ENCODE data around the gene TUBB2B.
A peak's percentile ranks its signal among the peaks of the same experiment; 100 is the strongest.
"Not testable (repeated sequence)": the region's sequence is repeated elsewhere in the genome, so short reads cannot be mapped to it uniquely, and the experiment has no call there.

TUBB2B gene

GRCh38 chr6:3178666-3179065, 48.8 kb downstream of the TUBB2B start:
- not testable (repeated sequence) for DNase-seq

GRCh38 chr6:3176562-3177355, 50.7 kb downstream of the TUBB2B start:
- DNase-seq: peak; percentile 23

GRCh38 chr6:3175715-3176402, 51.6 kb downstream of the TUBB2B start:
- no peak for DNase-seq

All from stimulated activated naive CD4-positive, alpha-beta T cell treated with Interleukin-2 at 50 U/mL for 16 hours (primary cell).